Aorta (tissue), 5 donors: ENCODE results near the gene NOXO1. TPM values are rescaled to one million over a fixed set of nuclear protein-coding genes. Genes with fewer than 3 reads are reported as not detected.

Experiments
- ATAC-seq: fragments of 200-7000 bp; cut with Tn5 transposase; one replicate; pipeline ENCODE4 v1.9.1; 2022; ENCODE audit warnings: moderate library complexity; ENCODE audit not compliant: low FRiP score
- DNase-seq, 2 donors: peaks; one replicate each; pipeline ENCODE4 v3.0.0-alpha.2; 2020
- H3K27ac ChIP-seq, 2 donors: one replicate each; pipeline ENCODE4 v1.5.1; 2013; ENCODE audit warnings: low read length in 2 of 2, mild to moderate bottlenecking in 2 of 2, moderate library complexity in 2 of 2, control low read depth in 1 of 2, inconsistent platforms in 1 of 2, low read depth in 1 of 2
- H3K27me3 ChIP-seq, 2 donors: one replicate each; pipeline ENCODE4 v1.6.1; 2013; ENCODE audit warnings: control low read depth in 1 of 2, low read length in 1 of 2, mild to moderate bottlenecking in 1 of 2, moderate library complexity in 1 of 2; ENCODE audit not compliant: insufficient read depth in 2 of 2, control insufficient read depth in 1 of 2
- H3K36me3 ChIP-seq, 2 donors: one replicate each; pipeline ENCODE4 v1.6.1; 2013; ENCODE audit warnings: control low read depth in 1 of 2, low read length in 1 of 2, mild to moderate bottlenecking in 1 of 2; ENCODE audit not compliant: insufficient read depth in 2 of 2, control insufficient read depth in 1 of 2
- H3K4me1 ChIP-seq, 2 donors: one replicate each; pipeline ENCODE4 v1.6.1; 2013; ENCODE audit warnings: low read length in 2 of 2, control low read depth in 1 of 2, mild to moderate bottlenecking in 1 of 2, moderate library complexity in 1 of 2; ENCODE audit not compliant: insufficient read depth in 2 of 2, control insufficient read depth in 1 of 2
- H3K4me3 ChIP-seq, 2 donors: one replicate each; pipeline ENCODE4 v1.5.1; 2013; ENCODE audit warnings: low read length in 2 of 2, control low read depth in 1 of 2, mild to moderate bottlenecking in 1 of 2
- H3K9me3 ChIP-seq: one replicate; pipeline ENCODE4 v1.6.1; 2013; ENCODE audit warnings: mild to moderate bottlenecking, low read length; ENCODE audit not compliant: control insufficient read depth
- WGBS, 2 donors: extraction: QIAGEN DNeasy Blood & Tissue Kit; methylation state at CpG; one replicate each; pipeline ENCODE4 v1.1.7; 2013; 5-methylcytosine and 5-hydroxymethylcytosine counted together
- intact Hi-C, 2 donors: fragments of 100-400 bp; cut with DNase I; formaldehyde crosslinking; loops; one replicate each; pipeline versions ENCODE4 v1.14.2 to v1.15.0; 2022
- polyA plus RNA-seq, 2 donors: library from polyadenylated mRNA; stranded (reverse); fragments of 200-250 nt; gene quantifications; one replicate each; pipeline ENCODE4 v1.2.3, GENCODE V29; 2013
- total RNA-seq, 2 donors: library from RNA; stranded (reverse); fragmentation: NEBNext Ultra II Directional; extraction: Animal tissue kit (Norgen Biotek cat#: 25700); gene quantifications; one replicate each; pipeline ENCODE4 v1.2.1, GENCODE V29; 2021
- donor health status: healthy with polysubstance abuse.
- donor health status: Bipolar disorder and iron deficiency.
- donor health status: DM: no; HTN: no; CAD: no.
- donor health status: DM: no; HTN: no; CAD: no.
- donor health status: DM: yes; HTN: yes; CAD: no.

NOXO1 gene
- total and polyA plus RNA-seq, 4 donors = 0.84 TPM; not detected in 3

DNA sequence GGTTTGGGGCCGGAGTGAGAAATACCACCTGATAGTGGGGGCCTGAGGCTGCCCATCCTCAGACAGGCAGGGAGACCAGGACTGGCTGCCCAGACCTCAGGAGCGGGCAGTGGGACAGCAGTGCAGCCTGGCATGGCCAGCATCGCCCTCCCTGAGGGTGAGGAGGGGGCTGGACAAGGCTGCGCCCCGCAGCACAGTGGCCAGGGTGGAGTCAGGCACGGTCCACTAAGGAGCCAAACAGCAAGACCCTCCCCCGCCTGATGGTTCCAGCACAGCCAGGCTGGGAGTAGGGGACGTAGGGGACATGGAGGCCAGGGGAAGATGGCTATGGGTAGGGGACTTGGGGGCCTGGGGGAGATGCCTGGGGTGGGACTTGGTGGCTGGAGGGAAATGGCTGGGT is 25.0 kb upstream of the NOXO1 start:
- intact Hi-C loops = no loop called here

DNA sequence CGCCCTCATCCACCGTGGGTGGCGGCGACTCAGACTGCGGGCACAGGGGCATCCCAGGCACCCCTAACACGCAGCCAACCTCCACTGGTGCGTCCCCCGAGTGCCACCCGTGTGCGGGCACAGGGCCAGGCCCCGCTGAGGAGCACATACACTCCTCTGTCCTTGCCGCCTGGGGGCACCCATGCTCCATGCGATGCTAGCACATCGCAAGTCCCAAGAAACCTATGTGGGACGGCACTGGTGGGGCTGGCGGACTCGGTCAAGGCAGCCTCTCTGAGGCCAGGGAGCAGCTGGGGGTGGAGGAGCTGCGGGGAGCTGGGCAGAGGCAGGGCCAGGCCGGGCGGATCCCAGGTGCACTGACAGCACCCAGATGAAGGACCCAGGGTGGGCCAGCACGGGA is 24.4 kb upstream of the NOXO1 start:
- DNase-seq = no peak
- 75 to 78% methylated on average over 21 of the region's 21 CpGs for WGBS, 2 donors
- H3K36me3 ChIP-seq = peaks cover 0 to 12% of the 10 kb centered on the region in 2 donors
- no peak overlapping the region for H3K4me3 ChIP-seq
- no peak overlapping the region for H3K27ac ChIP-seq
- H3K4me1 ChIP-seq = no peaks in the 10 kb centered on the region
- intact Hi-C loops = no loop called here
- no peaks in the 10 kb centered on the region for H3K9me3 ChIP-seq
- no peaks in the 10 kb centered on the region for H3K27me3 ChIP-seq
- ATAC-seq = no peak

More for the DNA sequence above, 25.0 kb upstream of the NOXO1 start:
- 86 to 91% methylated on average over 8 of the region's 8 CpGs for WGBS, 2 donors
- no peak for ATAC-seq
- H3K4me3 ChIP-seq = no peak overlapping the region
- H3K4me1 ChIP-seq = no peaks in the 10 kb centered on the region
- no peak for DNase-seq
- H3K9me3 ChIP-seq = no peaks in the 10 kb centered on the region
- peaks cover 0 to 9% of the 10 kb centered on the region in 2 donors for H3K36me3 ChIP-seq
- H3K27me3 ChIP-seq = no peaks in the 10 kb centered on the region
- H3K27ac ChIP-seq = no peak overlapping the region

DNA sequence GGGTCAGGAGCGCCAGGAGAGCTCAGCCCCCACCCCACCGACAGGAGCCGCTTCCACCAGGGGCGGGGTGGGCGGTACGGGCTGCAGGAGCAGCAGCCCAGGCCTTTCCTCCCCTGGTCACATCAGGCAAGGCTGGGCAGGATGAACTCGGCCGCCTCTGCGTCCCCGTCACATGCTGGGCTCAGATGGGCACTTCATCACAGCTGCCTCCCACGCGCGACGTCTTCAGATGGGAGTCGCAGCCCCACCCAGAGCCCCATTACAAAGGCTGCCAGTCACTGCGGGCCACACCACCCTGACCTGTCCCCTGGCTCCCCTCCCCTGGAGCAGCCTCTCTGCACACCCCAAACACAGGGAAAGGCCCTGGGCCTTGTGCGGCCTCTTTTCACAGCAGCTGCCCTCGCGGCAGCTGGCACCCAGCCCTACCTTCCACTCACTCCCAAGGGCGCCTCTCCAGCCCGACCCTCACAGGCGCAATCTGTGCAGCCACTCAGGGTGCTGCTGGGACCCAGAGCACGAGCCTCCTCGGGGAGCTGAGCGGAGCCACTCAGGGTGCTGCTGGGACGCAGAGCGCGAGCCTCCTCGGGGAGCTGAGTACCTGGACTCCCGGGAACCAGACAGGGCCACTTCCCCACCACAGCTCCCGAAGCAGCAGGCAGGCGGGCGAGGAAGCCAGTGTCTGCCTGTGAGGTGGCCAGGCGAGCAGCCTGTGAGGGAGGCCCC is 23.7 kb upstream of the NOXO1 start:
- intact Hi-C loops = no loop called here
- ATAC-seq (no peak), DNase-seq (no peak)
- Histone ChIP-seq H3K36me3 (peaks cover 0 to 13% of the 10 kb centered on the region in 2 donors), H3K27ac (no peak overlapping the region), H3K4me1 (no peaks in the 10 kb centered on the region), H3K9me3 (no peaks in the 10 kb centered on the region), H3K4me3 (no peak overlapping the region), H3K27me3 (no peaks in the 10 kb centered on the region)
- WGBS, 2 donors = 84 to 85% methylated on average over 32 to 34 of the region's 34 CpGs

DNA sequence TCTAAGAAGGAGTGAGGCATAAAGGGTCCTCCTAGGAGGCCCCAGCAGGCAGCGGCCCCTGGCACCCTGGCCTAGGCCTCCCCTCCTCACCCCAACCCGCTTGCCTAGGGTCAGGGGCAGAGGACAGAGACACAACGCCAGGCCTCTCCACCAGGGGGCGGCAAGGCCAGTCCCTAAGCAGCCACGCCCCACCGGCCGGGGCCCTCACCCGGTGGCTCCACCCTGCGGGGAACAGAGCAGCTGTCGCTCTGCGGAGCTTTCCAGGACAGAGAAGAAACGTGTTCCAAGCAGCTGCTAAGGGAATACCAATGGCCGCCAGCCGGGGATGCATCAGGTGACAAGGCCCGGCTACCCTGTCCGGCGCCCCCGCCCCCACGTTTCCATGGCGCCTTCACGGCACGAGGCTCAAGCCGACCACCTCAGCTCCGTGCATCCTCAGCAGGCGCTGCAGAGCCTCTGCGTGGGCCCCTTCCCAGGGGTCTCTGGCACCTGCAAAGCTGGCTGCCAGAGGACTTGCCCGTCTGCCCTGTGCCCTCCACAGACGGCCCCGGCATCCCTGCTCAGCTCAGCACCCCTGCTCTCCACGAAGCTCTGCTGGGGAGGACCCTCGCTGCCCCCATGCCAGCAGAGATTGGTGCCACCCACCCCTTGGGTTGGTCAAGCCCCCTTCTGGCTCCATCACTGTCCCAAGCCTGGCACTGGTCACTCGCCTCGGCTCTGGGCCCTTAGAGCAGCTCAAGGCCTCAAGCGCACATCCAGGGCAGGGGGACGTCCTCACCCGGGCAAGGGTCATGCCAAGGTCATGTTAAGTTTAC is 22.8 kb upstream of the NOXO1 start:
- no peaks in the 10 kb centered on the region for H3K27me3 ChIP-seq
- no peaks in the 10 kb centered on the region for H3K9me3 ChIP-seq
- DNase-seq (peak; percentile 91 to 95), ATAC-seq (peak; percentile 77)
- H3K36me3 ChIP-seq = peaks cover 0 to 15% of the 10 kb centered on the region in 2 donors
- intact Hi-C loops = no loop called here
- H3K27ac ChIP-seq = no peak overlapping the region
- no peak overlapping the region for H3K4me3 ChIP-seq
- 25 to 29% methylated on average over 36 of the region's 36 CpGs for WGBS, 2 donors
- H3K4me1 ChIP-seq = no peaks in the 10 kb centered on the region

DNA sequence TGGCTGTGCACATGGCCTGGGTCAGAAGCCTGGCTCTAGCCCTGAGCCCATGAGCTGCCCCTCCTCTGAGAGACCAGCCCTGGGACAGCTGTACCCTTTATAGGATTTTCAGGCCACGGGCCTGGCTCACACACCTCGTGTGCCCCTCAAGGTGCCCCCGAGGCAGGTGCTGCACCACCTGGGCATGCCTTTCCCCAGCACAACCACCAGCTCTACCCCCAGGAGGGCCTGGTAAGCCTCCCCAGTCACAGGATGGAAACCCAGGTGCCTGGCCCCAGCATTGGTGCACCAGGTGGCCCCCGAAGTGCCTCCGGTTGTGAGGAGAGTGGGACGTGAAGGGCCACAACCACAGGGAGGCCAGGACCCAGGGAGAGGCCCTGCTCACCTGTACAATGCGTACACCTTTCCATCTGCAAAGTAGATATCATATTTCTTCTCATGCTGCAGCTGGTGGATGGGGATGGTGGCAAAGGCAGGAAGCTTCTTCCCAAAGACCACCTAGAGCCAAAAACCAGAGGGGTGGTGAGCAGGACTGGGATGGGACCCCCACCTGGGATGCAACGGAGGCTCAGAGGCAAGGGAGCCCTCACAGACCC is 22.1 kb upstream of the NOXO1 start:
- DNase-seq = no peak
- intact Hi-C loops = no loop called here
- Histone ChIP-seq H3K27ac (no peak overlapping the region), H3K36me3 (peaks cover 0 to 15% of the 10 kb centered on the region in 2 donors), H3K4me3 (no peak overlapping the region), H3K4me1 (no peaks in the 10 kb centered on the region), H3K27me3 (no peaks in the 10 kb centered on the region), H3K9me3 (no peaks in the 10 kb centered on the region)
- ATAC-seq = no peak
- 85 to 92% methylated on average over 8 of the region's 8 CpGs for WGBS, 2 donors

DNA sequence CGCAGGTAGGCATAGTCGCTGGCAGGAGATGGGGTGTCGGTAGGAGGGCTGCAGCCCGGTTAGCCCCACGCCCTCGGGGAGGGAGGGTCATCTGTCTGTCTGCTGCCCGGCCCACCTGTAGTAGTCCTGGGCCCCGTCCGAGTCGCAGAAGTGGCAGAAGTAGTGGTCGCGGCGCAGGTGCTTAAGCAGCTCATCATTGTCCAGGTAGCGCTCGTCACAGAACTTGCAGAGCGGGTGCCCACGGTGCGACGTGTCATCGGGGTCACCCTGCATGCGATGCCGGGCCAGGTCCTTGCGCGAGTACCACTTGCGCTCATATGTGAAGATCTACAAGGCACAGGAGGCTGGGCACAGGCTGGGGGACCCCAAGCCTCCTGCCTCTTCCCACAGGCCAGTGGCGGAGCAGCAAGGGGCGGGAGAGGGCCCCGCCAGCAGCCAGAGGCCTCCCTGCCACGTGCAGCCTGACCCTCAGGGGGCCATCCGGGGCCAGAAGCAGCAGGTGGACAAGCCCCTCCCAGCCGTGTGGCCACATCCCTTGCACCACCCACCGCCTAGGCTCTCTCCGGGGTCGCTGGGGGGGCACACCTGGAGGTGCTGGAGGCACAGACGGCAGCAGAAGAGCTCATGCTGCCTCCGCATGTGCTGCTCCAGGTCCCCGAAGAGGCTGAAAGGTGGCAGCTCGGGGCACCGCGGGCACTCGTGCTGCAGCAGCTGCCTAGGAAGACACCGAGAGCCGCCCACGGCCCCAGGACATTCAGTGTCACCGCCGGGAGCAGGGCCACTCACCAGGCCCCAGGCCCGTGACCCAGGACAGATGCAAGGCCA is 21.3 kb upstream of the NOXO1 start:
- intact Hi-C loops = no loop called here
- WGBS, 2 donors = 92 to 93% methylated on average over 44 to 47 of the region's 47 CpGs
- ATAC-seq (no peak), DNase-seq (no peak)
- Histone ChIP-seq H3K36me3 (peaks cover 0 to 17% of the 10 kb centered on the region in 2 donors), H3K4me1 (no peaks in the 10 kb centered on the region), H3K4me3 (no peak overlapping the region), H3K27ac (no peak overlapping the region), H3K27me3 (no peaks in the 10 kb centered on the region), H3K9me3 (no peaks in the 10 kb centered on the region)

DNA sequence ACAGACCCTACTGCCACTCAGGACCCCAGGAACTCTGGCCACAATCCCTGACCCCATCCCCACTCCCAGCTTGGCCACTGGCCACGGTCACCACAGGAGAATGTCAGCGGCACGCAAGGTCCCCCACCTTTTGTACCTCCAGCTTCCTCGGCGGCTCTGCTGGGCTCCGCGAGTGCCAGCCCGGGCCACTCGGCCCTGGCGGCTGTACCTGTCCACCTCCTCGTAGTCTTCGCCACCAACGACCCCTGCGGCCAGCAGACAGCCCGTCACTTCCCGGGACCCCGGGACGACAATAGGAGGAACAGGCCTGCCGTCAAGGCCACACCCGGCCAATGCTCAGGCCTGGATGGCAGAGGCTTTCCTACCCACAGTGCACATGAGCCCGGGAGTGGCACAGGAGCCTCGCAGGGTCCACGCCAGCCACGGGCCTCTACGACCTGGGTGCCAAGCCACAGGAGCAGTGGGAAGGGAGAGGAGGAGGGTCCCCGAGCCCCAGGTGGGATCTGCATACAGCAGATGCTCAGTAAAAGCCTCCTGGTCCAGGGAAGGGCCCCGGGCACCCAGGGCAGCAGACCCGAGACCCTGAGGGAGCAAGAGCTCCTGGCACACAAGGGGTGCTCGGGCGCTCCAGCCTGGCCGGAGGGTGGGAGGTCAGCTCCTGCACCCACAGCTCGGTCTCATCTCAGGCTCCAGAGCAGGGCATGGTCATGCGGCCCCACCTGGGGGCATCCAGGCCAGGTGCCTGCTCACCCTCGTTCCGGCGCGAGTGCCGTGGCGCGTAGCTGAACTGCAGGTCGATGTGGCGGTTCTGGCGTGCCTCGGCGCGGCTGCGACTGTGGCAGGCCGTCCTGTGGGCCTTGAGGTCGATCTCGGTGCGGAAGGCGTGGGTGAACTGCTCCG is 20.4 kb upstream of the NOXO1 start:
- DNase-seq (no peak), ATAC-seq (no peak)
- H3K36me3 ChIP-seq = peaks cover 0 to 17% of the 10 kb centered on the region in 2 donors
- no peaks in the 10 kb centered on the region for H3K9me3 ChIP-seq
- 94 to 95% methylated on average over 52 to 53 of the region's 53 CpGs for WGBS, 2 donors
- no peaks in the 10 kb centered on the region for H3K4me1 ChIP-seq
- H3K4me3 ChIP-seq = no peak overlapping the region
- H3K27ac ChIP-seq = no peak overlapping the region
- no peaks in the 10 kb centered on the region for H3K27me3 ChIP-seq
- intact Hi-C loops = no loop called here
